ENCODE data around the gene SYNE2. TPM values are rescaled to one million over a fixed set of nuclear protein-coding genes. Genes with fewer than 3 reads are reported as not detected.

The SYNE2 gene
- total RNA-seq, 2 experiments from 2014 or later = 77.7 to 82.4 TPM

DNA sequence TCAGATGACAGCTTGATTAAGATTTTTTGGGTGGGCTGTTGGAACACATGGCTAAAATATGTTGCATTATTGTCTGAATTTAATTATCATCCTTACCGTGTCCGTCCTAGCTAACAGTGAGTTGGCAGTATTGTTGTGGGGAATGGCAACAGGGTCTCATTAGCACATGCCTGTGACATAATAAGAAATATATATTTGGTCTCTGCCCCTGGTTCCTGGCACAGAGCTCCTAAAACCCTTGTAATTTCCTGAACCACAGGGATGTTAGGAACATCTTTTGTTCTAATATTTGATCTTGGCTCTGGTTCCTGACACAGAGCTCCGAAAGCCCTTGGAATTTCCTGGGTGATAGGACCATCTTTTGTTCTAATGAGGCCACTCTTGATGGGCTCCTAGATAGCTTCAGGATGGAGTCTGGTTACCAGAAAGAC lies 76.0 kb downstream of the SYNE2 start:
- no peak overlapping the region for H3K4me3 Mint-ChIP-seq
- H3K9me3 Mint-ChIP-seq = peaks cover 5% of the 10 kb centered on the region
- POLR2A ChIA-PET = no interaction called here
- no peak for DNase-seq
- no peaks in the 10 kb centered on the region for H3K27me3 Mint-ChIP-seq
- H3K36me3 Mint-ChIP-seq (ENCODE audit: low read depth) = peaks cover 26% of the 10 kb centered on the region
- H3K27ac Mint-ChIP-seq = no peak overlapping the region
- H3K4me1 Mint-ChIP-seq = peaks cover 13% of the 10 kb centered on the region
- CTCF ChIA-PET = no interaction called here

DNA sequence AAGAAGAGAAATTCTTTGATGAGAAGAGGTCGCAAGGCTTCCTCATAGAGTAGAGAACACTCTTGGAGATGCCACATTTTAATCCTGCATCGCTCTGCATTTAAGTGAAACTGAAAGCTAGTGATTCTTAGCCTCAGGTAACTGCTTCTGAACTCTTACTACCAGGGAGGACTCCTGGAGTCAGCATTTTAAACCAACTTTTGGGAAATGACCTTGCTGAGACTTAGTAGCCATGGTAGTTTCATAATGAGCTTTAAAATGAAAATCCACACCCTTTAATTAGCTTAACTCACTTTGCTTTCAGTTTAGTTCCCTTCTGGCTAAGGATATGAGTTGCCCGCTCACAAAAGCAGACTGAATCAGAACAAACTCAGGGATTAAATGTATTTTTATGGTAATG lies 80.3 kb downstream of the SYNE2 start:
- Mint-ChIP-seq H3K36me3 (ENCODE audit: low read depth) (peaks cover 6% of the 10 kb centered on the region), H3K4me3 (peak overlapping the region; percentile 26), H3K27me3 (no peaks in the 10 kb centered on the region), H3K27ac (peak overlapping the region; percentile 63), H3K9me3 (no peaks in the 10 kb centered on the region), H3K4me1 (peaks cover 28% of the 10 kb centered on the region)
- POLR2A ChIA-PET = interaction anchor here (0.7 to 2.1 kb wide), 13 partner anchors 9 to 390 kb away, joined by 3 to 10 read pairs (median 5); partner anchors contain the start of genes PPP2R5E, SYNE2 and WDR89
- CTCF ChIA-PET = interaction anchor here (1.0 to 1.4 kb wide), 3 partner anchors 23 to 371 kb away, joined by 3 to 4 read pairs (median 3); partner anchors contain the start of gene SYNE2
- DNase-seq = no peak

DNA sequence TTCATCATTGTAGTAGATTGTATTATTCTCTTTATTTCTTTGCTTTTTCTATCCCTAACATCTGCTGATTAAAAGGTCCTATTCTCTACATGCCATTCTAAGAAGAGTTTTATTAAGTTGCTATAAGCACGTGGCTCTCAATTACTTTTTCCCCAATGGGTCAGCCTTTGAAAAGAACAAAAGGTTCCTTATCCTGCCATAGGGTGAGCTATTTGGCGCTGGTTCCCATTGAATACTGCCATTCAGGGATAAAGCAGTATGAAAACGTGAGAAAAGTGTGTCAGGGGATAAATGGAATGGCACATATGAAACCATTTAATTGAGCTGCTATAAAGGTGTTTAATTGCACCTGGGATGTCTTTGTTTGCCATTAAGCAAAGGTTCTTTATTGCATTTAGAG lies 80.9 kb downstream of the SYNE2 start:
- Mint-ChIP-seq H3K9me3 (no peaks in the 10 kb centered on the region), H3K4me3 (no peak overlapping the region), H3K36me3 (ENCODE audit: low read depth) (peaks cover 5% of the 10 kb centered on the region), H3K27ac (peak overlapping the region; percentile 63), H3K4me1 (peaks cover 28% of the 10 kb centered on the region), H3K27me3 (no peaks in the 10 kb centered on the region)
- CTCF ChIA-PET = interaction anchor here (1.0 to 1.4 kb wide), 3 partner anchors 23 to 370 kb away, joined by 3 to 4 read pairs (median 3); partner anchors contain the start of gene SYNE2
- POLR2A ChIA-PET = interaction anchor here (0.7 to 2.1 kb wide), 12 partner anchors 8 to 390 kb away, joined by 3 to 10 read pairs (median 6); partner anchors contain the start of genes PPP2R5E, SYNE2 and WDR89
- no peak for DNase-seq

DNA sequence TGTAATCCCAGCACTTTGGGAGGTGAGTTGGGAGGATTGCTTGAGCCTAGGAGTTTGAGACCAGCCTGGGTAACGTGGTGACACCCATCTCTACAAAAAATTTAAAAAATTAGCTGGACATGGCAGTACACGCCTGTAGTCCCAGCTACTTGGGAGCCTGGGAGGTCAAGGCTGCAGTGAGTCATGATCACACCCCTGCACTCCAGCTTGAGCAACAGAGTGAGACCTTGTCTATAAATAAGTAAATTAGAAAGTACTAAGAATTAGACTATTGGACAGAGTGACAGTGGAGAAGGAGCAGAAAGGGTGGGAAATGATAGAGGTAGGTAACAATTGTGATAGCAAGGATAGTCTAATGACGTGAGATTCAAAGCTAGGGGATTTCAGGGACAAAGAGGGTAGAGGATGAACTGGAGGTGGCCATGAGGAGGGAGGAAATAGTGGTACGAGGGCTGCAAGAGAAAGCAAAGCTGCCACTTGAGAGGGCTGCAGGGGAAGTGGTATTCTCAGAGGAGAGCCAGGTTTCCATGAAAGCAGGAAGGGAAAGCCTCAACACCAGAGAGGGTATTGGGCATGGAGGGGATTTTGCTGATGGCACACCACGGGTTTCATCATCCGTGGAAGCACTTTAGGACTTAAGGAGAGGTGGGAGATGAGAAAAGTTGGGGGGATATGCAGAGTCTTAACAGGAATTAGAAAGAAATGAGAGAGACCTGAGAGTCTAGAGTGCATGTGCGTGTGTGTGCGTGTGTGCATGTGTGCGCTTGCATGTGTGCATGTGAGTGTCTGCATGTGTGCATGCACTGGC lies 85.6 kb downstream of the SYNE2 start:
- Mint-ChIP-seq H3K36me3 (ENCODE audit: low read depth) (peaks cover 23% of the 10 kb centered on the region), H3K9me3 (no peaks in the 10 kb centered on the region), H3K4me3 (no peak overlapping the region), H3K27ac (no peak overlapping the region), H3K27me3 (no peaks in the 10 kb centered on the region), H3K4me1 (peaks cover 44% of the 10 kb centered on the region)
- peak; percentile 61 for DNase-seq
- CTCF ChIA-PET = interaction anchor here (0.7 to 1.3 kb wide), 2 partner anchors 37 to 75 kb away, joined by 3 read pairs; no protein-coding TSS in a partner anchor
- POLR2A ChIA-PET = interaction anchor here (0.7 to 3.3 kb wide), 6 partner anchors 9 to 86 kb away, joined by 3 to 16 read pairs (median 4); partner anchors contain the start of gene SYNE2

DNA sequence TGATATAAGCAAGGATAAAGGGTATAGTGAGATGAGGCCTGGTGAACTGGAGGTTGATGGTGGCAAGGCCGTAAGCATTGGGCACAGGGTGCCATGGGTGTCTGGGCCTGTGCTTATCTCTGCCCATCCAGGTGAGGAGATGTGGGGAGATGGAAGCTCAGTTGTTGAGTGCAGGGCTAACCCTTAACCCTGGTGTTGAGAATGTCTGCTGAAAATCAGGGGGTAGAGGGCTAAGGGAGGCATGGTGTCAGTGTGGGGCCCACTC lies 86.1 kb downstream of the SYNE2 start:
- CTCF ChIA-PET = interaction anchor here (0.7 to 1.3 kb wide), 2 partner anchors 38 to 75 kb away, joined by 3 read pairs; no protein-coding TSS in a partner anchor
- H3K4me3 Mint-ChIP-seq = no peak overlapping the region
- peaks cover 38% of the 10 kb centered on the region for H3K4me1 Mint-ChIP-seq
- no peaks in the 10 kb centered on the region for H3K9me3 Mint-ChIP-seq
- H3K27me3 Mint-ChIP-seq = no peaks in the 10 kb centered on the region
- no peak for DNase-seq
- H3K36me3 Mint-ChIP-seq (ENCODE audit: low read depth) = peaks cover 23% of the 10 kb centered on the region
- POLR2A ChIA-PET = interaction anchor here (1.0 to 3.3 kb wide), 4 partner anchors 9 to 86 kb away, joined by 3 to 16 read pairs (median 6); partner anchors contain the start of gene SYNE2
- H3K27ac Mint-ChIP-seq = no peak overlapping the region

DNA sequence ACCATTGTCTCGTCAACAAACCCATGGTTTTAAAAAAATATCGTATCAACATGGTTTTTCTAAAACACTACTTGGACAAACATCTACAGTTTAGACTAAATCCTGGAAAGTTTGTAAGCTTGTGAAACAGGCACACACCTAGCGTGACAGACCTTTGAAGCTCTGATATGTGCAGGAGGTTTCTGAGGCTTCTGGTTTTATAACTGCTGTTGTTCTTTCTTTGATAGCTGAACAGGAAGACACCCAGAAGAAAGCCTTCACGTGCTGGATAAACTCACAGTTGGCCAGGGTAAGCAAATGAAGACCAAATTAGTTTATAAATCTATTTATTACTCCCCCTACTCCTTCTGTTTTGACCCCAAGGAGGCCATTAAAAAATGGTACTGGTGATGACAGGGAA lies 87.6 kb downstream of the SYNE2 start:
- POLR2A ChIA-PET = interaction anchor here (0.6 to 3.3 kb wide), 7 partner anchors 9 to 448 kb away, joined by 3 to 16 read pairs (median 5); partner anchors contain the start of genes MTHFD1 and SYNE2
- Mint-ChIP-seq H3K36me3 (ENCODE audit: low read depth) (peaks cover 25% of the 10 kb centered on the region), H3K9me3 (no peaks in the 10 kb centered on the region), H3K4me3 (peak overlapping the region; percentile 10), H3K27ac (peak overlapping the region; percentile 75), H3K4me1 (peaks cover 27% of the 10 kb centered on the region), H3K27me3 (no peaks in the 10 kb centered on the region)
- CTCF ChIA-PET = interaction anchor here (0.7 to 1.2 kb wide), 4 partner anchors 76 to 363 kb away, joined by 3 to 4 read pairs (median 3); no protein-coding TSS in a partner anchor
- no peak for DNase-seq

DNA sequence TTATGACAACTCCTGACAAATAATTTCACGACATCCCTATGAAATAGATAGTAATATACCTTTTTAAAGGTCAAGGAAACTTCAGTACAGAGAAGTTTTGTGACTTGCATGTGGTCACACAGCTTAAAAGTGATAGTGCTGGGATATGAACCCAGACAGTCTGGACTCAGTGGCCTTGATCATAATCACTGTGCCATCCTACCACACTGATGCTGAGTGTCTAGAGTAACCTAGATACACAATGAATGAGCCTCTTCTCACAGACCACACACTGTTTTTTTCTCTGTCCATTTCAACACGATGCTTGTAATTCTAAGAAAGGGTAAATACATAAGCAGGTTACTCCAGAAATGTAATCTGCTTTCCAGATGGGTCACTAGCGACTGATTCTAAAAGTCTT lies 88.2 kb downstream of the SYNE2 start:
- Mint-ChIP-seq H3K4me3 (no peak overlapping the region), H3K4me1 (peaks cover 26% of the 10 kb centered on the region), H3K27ac (peak overlapping the region; percentile 75), H3K27me3 (no peaks in the 10 kb centered on the region), H3K9me3 (no peaks in the 10 kb centered on the region), H3K36me3 (ENCODE audit: low read depth) (peaks cover 23% of the 10 kb centered on the region)
- ChIA-PET CTCF (interaction anchor here (0.9 to 1.0 kb wide), 2 partner anchors 77 to 87 kb away, joined by 3 to 4 read pairs; no protein-coding TSS in a partner anchor), POLR2A (interaction anchor here (1.1 to 3.3 kb wide), 7 partner anchors 8 to 447 kb away, joined by 3 to 16 read pairs (median 5); partner anchors contain the start of genes MTHFD1 and SYNE2)
- DNase-seq = no peak

DNA sequence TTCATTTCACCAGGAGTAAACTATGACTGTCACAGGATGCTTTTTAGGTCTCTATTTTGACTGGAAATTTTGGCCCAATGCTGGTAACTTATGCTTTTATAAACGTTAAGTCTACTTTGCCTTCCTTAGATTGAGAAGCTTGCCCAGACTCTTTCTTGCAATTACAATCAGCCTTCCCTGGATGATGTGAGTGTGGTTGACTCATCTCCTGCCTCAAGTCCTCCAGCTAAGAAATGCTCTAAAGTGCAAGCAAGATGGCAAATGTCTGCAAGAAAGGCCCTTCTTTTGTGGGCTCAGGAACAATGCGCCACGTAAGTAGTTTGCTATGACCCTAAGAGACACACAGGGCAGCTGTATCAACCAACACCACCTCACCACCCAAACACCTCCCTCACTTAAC lies 96.9 kb downstream of the SYNE2 start:
- ChIA-PET CTCF (no interaction called here), POLR2A (interaction anchor here (1.4 kb wide), 1 partner anchor 9 kb away, joined by 3 read pairs; no protein-coding TSS in a partner anchor)
- no peaks in the 10 kb centered on the region for H3K9me3 Mint-ChIP-seq

DNA sequence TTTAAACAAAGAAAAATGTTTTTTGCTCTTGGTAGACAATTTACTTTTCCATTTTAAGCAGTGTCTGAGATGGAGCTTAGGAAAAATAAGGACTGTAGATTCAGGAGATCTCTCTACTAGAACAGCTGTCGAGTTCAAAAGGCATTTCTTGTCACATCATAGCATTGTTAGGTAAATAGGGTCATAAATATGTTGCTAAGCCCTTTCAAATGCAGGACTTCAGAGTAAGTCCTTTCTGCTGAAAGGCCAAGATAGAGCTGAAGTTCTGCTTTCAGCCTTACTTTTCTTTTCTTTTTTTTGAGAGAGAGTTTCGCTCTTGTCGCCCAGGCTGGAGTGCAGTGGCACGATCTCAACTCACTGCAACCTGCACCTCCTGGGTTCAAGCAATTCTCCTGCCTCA lies 98.2 kb downstream of the SYNE2 start:
- CTCF ChIA-PET = interaction anchor here (0.9 kb wide), 1 partner anchor 16 kb away, joined by 3 read pairs; no protein-coding TSS in a partner anchor

More for the DNA sequence above, 96.9 kb downstream of the SYNE2 start:
- Mint-ChIP-seq H3K4me3 (no peak overlapping the region), H3K36me3 (ENCODE audit: low read depth) (peaks cover 42% of the 10 kb centered on the region), H3K27ac (no peak overlapping the region), H3K4me1 (peaks cover 8% of the 10 kb centered on the region), H3K27me3 (no peaks in the 10 kb centered on the region)
- no peak for DNase-seq

DNA sequence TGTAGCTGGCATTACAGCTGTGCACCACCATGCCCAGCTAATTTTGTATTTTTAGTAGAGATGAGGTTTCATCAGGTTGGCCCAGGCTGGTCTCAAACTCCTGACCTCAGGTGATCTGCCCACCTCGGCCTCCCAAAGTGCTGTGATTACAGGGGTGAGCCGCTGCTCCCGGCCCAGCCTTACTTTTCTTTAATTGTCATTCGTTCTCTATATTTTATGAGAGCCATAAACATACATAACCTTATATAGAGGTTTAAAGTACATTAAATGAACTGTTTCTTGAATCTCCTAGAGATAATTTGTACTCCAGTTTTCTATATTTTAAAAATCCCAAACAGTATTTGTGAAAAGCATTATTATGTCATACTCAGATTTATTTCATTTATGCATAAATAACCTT lies 98.6 kb downstream of the SYNE2 start:
- H3K36me3 Mint-ChIP-seq (ENCODE audit: low read depth) = peaks cover 47% of the 10 kb centered on the region
- no peak for DNase-seq
- ChIA-PET CTCF (no interaction called here), POLR2A (interaction anchor here (0.7 kb wide), 1 partner anchor 101 kb away, joined by 3 read pairs; no protein-coding TSS in a partner anchor)
- no peaks in the 10 kb centered on the region for H3K9me3 Mint-ChIP-seq
- no peak overlapping the region for H3K4me3 Mint-ChIP-seq
- peaks cover 8% of the 10 kb centered on the region for H3K4me1 Mint-ChIP-seq
- H3K27me3 Mint-ChIP-seq = no peaks in the 10 kb centered on the region
- no peak overlapping the region for H3K27ac Mint-ChIP-seq

More for the DNA sequence above, 98.2 kb downstream of the SYNE2 start:
- POLR2A ChIA-PET = interaction anchor here (0.7 kb wide), 1 partner anchor 100 kb away, joined by 3 read pairs; no protein-coding TSS in a partner anchor
- Mint-ChIP-seq H3K9me3 (no peaks in the 10 kb centered on the region), H3K4me1 (peaks cover 8% of the 10 kb centered on the region), H3K27me3 (no peaks in the 10 kb centered on the region), H3K4me3 (no peak overlapping the region), H3K27ac (no peak overlapping the region), H3K36me3 (ENCODE audit: low read depth) (peaks cover 47% of the 10 kb centered on the region)
- no peak for DNase-seq

DNA sequence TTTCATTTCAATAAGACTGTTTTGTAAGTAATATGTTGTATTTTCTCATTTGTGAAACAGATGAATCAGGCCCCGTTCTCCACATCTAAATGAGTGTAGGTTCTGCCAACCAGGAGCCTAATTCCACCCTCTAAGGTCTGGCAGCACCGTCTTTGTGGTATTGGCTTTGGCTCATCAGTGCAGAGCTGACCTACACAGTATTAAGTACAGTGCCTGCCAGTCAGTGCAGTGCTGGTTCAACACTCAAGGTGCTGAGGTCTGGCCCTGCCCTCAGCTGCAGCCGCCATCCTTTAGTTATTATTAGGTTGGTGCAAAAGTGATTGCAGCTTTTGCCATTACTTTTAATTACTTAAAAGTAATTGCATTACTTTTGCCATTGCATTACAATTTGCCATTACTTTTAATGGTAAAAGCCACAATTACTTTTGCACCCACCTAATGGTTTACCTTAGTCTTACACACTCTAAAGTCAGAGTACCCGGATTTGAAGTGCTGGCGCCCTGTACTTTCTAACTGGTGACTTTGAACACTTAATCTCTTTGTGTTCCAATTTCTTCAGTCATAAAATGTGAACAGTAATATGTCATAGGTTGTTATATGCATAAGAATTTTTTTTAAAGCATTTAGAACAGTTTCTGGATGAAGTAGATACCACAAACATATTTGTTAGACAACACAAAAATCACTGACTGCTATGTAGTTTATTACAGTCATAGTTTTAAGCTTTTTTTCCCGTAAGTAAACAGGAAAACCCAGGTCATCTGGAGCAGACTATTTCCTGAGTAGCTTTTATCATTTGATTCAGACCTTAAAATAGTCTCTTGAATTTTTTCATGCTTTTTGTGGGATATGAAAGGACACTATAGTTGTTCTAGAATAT lies 99.5 kb downstream of the SYNE2 start:
- no peak for DNase-seq
- ChIA-PET POLR2A (no interaction called here), CTCF (no interaction called here)
- peaks cover 53% of the 10 kb centered on the region for H3K36me3 Mint-ChIP-seq (ENCODE audit: low read depth)
- no peak overlapping the region for H3K27ac Mint-ChIP-seq
- H3K4me1 Mint-ChIP-seq = peaks cover 8% of the 10 kb centered on the region
- no peaks in the 10 kb centered on the region for H3K27me3 Mint-ChIP-seq
- no peak overlapping the region for H3K4me3 Mint-ChIP-seq
- H3K9me3 Mint-ChIP-seq = no peaks in the 10 kb centered on the region

DNA sequence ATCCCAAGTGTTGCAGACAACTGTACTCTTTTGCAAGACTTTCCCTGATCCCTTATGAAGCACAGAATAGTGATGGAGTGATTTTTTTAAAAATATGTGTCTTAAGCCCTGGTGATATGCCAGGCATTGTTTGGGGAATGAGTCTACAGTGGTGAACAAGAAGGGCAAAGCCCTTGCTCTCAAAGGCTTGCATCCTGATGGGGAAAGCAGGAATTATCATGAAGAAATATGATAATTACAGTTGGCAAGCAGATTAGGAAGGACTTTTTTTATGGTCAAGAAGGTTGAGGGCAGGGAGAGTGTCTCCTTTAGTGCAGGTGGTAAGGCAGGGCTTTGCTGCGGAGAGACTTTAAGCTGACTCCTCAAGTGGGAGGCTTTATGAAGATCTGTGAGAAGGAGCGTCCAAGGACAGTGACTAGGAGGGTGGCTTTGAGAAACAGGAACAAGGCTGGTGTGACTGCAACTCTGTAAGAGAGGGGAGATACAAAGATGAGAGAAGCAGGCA lies 100.2 kb downstream of the SYNE2 start:
- peaks cover 54% of the 10 kb centered on the region for H3K36me3 Mint-ChIP-seq (ENCODE audit: low read depth)

More for the DNA sequence above, 100.2 kb downstream of the SYNE2 start:
- no peak for DNase-seq
- H3K27ac Mint-ChIP-seq = no peak overlapping the region
- no peaks in the 10 kb centered on the region for H3K27me3 Mint-ChIP-seq
- ChIA-PET CTCF (no interaction called here), POLR2A (no interaction called here)
- peaks cover 8% of the 10 kb centered on the region for H3K4me1 Mint-ChIP-seq
- no peak overlapping the region for H3K4me3 Mint-ChIP-seq
- H3K9me3 Mint-ChIP-seq = no peaks in the 10 kb centered on the region

Data from activated CD4-positive, alpha-beta memory T cell treated with anti-CD3 and anti-CD28 coated beads, Interleukin-2, amount 10 ng/mL, durations not matched to agents 7 days and 5 days (primary cell).